ENCODE measurements around the gene STAT6.
"Not testable (repeated sequence)": the region's sequence is repeated elsewhere in the genome, so short reads cannot be mapped to it uniquely, and the experiment has no call there.

The STAT6 gene

GRCh38 chr12:57126561-57126960 is 15.4 kb upstream of the STAT6 start:
- DNase-seq = no peak

GRCh38 chr12:57126061-57126460 is 14.9 kb upstream of the STAT6 start:
- no peak for DNase-seq

GRCh38 chr12:57124261-57124877 is 13.2 kb upstream of the STAT6 start:
- DNase-seq = peak; percentile 58

- no peak for DNase-seq
These were observed 12.7 kb upstream of the STAT6 start for GRCh38 chr12:57123813-57124212.

GRCh38 chr12:57120718-57121117 is 9.6 kb upstream of the STAT6 start:
- DNase-seq = not testable (repeated sequence)

GRCh38 chr12:57119294-57120085 is 8.3 kb upstream of the STAT6 start:
- DNase-seq = no peak

- DNase-seq = no peak
These were observed 7.6 kb upstream of the STAT6 start for GRCh38 chr12:57118711-57119271.

- DNase-seq = no peak
These were observed 5.6 kb upstream of the STAT6 start for GRCh38 chr12:57116580-57117281.

- DNase-seq = peak; percentile 82
These were observed 1.5 kb upstream of the STAT6 start for GRCh38 chr12:57112492-57113294.

- no peak for DNase-seq
These were observed 795 bp downstream of the STAT6 start for GRCh38 chr12:57110104-57111030.

- no peak for DNase-seq
These were observed 1.7 kb downstream of the STAT6 start for GRCh38 chr12:57109207-57110103.

- DNase-seq = no peak
These were observed 3.6 kb downstream of the STAT6 start for GRCh38 chr12:57107456-57108155.

GRCh38 chr12:57106021-57106708 is 5.0 kb downstream of the STAT6 start:
- DNase-seq = no peak

- DNase-seq = no peak
These were observed 6.0 kb downstream of the STAT6 start for GRCh38 chr12:57105011-57105753.

GRCh38 chr12:57104292-57104910 is 6.8 kb downstream of the STAT6 start:
- no peak for DNase-seq

GRCh38 chr12:57103856-57104255 is 7.3 kb downstream of the STAT6 start:
- no peak for DNase-seq

GRCh38 chr12:57101892-57102695 is 9.1 kb downstream of the STAT6 start:
- DNase-seq = no peak
